GM12872 (cell line): Measurements from ENCODE around the gene TRIM47.

ENCODE experiments used
- TF ChIP-seq, protein P1 (sequence below): IDR thresholded peaks from 3 replicates; pipeline ENCODE4 v1.5.1; 2011; ENCODE audit warnings: low read depth, mild to moderate bottlenecking, low read length, moderate library complexity; ENCODE audit not compliant: insufficient read depth

TRIM47 gene

DNA sequence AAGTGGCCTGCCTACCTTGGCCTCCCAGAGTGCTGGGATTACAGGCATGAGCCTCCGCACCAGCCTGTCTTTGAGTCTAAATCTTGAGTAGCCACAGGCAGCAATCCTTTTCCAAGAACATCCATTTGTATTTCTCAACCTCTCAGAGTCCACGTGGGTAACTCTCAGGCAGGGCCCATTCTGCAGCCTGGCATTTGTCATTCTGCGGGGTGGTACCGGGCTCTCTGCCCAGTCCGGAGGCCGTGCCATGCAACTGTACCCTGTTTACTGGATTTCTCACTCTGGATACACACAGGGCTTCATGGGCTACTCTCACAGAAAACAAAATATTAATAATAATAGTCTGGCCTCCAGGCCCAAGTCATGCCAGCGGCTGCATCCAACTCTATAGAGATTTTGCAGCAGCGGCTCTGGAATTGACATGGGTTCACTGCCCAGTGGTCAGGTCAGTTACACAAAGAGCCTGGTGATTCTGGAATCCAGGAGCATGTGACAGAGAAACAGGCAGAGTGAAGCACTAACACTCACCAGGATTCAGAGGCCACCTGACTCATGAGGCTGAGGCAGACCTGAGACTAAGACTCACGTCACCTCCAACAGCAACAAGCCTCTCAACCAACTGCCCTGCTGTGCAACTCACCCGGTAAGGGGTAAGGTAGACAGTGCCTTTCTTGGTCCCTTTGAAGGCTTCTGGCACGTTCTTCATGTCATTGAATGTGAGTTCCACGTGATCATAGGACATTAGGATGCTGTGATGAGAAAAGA, 27.3 kb downstream of the TRIM47 start:
- TF ChIP-seq, protein P1, sequence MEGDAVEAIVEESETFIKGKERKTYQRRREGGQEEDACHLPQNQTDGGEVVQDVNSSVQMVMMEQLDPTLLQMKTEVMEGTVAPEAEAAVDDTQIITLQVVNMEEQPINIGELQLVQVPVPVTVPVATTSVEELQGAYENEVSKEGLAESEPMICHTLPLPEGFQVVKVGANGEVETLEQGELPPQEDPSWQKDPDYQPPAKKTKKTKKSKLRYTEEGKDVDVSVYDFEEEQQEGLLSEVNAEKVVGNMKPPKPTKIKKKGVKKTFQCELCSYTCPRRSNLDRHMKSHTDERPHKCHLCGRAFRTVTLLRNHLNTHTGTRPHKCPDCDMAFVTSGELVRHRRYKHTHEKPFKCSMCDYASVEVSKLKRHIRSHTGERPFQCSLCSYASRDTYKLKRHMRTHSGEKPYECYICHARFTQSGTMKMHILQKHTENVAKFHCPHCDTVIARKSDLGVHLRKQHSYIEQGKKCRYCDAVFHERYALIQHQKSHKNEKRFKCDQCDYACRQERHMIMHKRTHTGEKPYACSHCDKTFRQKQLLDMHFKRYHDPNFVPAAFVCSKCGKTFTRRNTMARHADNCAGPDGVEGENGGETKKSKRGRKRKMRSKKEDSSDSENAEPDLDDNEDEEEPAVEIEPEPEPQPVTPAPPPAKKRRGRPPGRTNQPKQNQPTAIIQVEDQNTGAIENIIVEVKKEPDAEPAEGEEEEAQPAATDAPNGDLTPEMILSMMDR: no peak

DNA sequence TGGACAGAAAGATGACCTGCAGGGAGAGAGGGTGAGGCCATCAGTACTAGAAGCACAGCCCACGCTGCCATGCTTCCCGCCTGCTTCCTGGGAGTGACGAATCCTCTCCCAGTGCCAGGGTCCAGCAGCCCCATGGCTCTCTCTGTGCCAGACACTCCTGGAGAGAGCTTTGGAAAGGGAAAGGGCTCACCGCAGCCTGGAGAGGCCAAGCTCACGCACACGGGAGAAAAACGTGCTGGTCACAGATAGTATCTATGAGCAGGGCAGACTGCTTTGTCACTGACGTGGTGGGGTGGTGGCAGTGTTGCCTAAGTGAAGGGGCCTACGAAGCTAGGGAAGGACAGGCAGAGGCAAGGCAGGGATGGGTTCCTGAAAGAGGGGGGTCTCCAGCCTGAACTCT, 28.7 kb downstream of the TRIM47 start:
- TF ChIP-seq, protein P1: no peak

DNA sequence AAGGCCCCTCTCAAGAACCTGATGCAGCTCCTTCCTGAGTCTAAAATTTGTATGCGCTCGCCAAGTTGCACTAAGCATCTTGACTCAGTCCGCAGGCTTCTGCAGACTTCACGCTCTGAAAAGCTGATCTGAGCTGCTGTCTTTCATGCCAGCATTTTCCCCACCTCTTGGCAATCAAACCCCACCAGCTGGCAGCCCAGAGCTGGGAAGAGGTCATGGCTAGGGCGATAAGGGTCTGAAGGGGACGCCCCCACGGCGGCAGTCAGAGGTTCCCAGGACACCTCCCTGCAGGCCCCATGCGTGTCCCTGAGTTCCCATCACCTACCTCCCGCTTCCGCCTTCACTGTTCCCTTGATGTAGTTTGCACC, 29.1 kb downstream of the TRIM47 start:
- TF ChIP-seq, protein P1: no peak

DNA sequence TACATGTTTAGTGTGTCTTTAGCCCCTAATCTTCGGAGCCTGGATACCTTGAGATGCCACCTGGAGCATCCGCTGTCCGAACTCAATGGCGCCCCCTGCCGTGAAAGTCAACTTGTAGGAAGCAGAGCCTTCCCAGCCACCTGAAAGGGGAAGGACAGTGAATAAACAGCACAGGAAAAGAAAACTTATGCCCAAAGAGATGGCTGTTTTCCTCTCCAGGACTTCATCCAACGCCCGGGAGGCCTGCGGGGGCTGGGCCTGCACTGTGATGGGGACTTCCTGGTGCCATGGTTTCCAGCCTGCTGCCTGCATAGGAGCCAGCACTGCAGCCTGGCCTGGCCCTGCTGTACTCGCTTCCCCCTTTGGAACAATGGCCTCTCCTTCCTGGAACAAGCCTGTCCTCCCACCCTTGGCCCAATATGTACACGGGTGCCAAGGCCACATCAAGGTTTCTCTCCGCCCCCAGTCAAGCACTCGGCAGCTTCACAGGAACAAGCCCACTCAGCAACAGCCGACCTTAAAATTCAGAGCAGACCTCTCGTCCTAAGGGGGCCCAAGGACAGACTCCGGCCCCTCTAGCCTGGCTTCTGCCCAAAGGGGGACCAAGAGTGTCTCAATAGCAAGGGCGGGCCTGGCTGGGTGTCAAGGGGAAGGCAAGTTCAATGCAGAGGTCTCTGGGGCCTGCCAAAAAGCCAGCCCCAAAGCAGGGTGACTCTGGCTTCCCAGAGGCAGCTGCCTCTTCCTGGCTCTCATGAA, 29.7 kb downstream of the TRIM47 start:
- TF ChIP-seq, protein P1: peak; percentile 83

DNA sequence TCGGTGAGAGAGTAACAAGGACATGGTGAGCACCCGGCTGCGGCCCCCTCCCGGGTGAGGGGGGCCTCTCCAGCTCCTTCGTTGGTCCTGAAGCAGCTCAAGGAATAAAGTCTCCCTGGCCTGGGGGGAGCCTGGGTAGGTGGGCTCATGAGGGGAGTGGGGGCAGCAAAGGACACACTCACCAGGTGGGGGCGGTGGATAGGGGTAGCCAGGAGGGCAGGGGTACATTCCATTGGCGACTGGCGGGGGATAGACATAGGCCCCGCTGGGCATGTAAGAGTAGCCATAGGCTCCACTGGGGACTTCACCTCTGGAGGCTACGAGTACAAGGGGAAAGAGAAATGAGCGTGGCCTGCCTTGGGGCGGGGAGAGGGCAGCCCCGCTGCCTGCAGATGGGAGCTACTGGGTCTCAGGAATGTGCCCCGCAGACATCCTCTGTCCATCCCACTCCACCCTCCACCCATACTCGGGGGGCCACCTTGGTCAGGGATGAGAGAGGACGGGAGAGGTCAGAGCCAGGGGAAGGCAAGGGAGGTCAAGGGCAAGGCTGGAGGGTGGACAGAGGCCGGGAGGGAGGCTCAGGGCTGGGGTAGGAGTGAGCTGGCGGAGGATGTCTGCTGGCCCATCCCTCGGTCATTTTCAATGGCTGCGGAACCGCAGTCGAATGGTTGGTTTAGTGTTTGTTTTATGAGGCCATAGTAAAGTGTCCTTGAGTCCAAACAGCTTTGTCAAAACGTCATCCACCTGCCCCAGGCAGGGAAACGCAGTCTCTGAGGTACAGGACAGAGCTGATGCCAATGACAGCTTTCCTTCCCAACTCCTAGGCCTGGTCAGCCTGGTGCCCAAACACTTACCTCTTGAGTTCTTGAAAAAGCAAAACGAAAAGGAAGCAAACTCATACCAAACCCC, 30.5 kb downstream of the TRIM47 start:
- TF ChIP-seq, protein P1: no peak

DNA sequence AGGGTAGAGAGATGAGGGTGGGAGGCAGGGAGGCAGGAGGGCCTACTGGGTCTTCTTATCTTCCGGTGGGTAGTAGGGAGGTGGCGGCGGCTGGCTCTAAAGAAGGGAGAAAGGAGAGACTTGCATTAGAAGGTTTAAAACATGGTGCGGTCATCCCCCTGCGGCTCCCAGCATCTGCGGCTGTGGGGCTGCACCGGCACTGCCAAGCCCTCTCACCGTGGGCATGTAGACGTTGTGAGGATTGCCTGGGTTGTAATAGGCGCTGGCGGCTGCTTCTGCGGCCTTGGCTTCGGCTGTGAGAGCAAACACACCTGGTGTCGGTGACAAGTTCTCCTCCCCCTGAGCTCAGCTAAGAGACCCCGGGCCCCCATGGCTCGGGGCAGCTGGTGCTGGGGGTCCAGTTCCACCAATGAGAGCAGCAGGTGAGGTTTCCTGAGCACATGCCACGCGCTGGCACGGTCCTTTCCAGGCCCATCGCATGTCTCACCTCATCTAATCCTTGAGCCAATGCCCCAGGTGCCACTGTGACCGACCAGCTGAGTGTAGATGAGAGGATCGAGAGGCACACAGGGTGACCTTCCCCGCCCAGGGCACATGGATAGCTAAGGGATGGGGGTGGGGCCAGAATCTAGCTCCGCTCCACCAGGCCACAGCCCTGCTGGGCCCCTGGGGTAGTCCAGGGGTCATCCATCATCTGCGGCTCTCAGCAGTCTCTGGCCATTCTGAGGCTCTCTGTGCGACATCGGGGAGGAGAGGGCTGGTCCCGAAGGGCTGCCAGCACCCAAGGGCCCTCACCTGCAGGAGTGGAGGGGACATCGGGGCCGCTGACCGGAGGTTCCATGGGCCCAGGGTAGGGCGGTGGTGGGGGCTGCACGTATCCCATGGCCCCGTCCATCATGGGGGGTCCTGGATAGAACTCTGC, 31.4 kb downstream of the TRIM47 start:
- TF ChIP-seq, protein P1: no peak
